ENCODE results near the gene ZNF354B. TPM values are rescaled to one million over a fixed set of nuclear protein-coding genes. Genes with fewer than 3 reads are reported as not detected.
A peak's percentile ranks its signal among the peaks of the same experiment; 100 is the strongest.

The ZNF354B gene
- total and polyA plus RNA-seq, 2 of the 13 experiments (the other 11 are each of a cell fraction or from before 2014, with no cell fraction given): 7.8 to 10.3 TPM

DNA sequence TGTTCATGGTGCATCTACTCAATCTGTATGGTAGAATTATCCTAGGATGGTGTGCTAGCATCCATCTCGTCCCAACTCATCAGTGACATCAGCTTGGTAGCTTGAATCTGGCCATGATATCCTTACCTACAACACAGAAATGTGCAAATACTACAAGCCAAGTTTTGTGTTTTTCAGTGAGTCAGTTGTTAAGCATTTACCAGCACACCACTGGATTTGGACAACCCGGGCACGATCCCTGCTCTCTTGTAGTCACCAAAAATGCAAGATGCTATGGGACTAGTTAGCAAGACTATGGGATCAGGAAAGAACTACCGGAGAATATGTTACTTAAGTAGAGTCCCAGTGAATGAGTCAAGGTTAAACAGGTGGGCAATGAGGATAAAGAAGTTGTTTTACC is 32.1 kb upstream of the ZNF354B start:
- CTCF ChIA-PET (ENCODE audit: low intra/inter-chr PET ratio, low total read pairs): no interaction called here
- WGBS (ENCODE audit: low lambda C conversion rate): 24% methylated on average over 4 of the region's 4 CpGs
- FAIRE-seq: no peak

GRCh38 chr5:178831049-178831448 is 28.7 kb upstream of the ZNF354B start:
- FAIRE-seq (no peak), DNase-seq (ENCODE audit: low spot score) (no peak), ATAC-seq (peak; percentile 59)
- CTCF ChIA-PET (ENCODE audit: low intra/inter-chr PET ratio, low total read pairs): no interaction called here
- Histone ChIP-seq H3K9me3 (ENCODE audit: low read length) (no peaks in the 10 kb centered on the region), H3K4me3 (replicated peaks in 1 of 3; ENCODE audit: insufficient read depth in 1 of 3, low read depth in 2 of 3, low read length in 3 of 3) (no peak overlapping the region), H2AFZ (ENCODE audit: low read length) (no peak overlapping the region), H3K4me1 (ENCODE audit: insufficient read depth, low read length) (no peaks in the 10 kb centered on the region), H3K4me2 (ENCODE audit: low read depth, low read length) (no peak overlapping the region), H3K9ac (ENCODE audit: insufficient read depth, low read depth, low read length) (no peak overlapping the region), H4K20me1 (ENCODE audit: insufficient read depth, low read length) (no peaks in the 10 kb centered on the region), H3K36me3 (replicated peaks in 1 of 2; ENCODE audit: control insufficient read depth in 1 of 2, insufficient read depth in 2 of 2, low read length in 2 of 2) (no peaks in the 10 kb centered on the region), H3K79me2 (ENCODE audit: insufficient read depth, low read length) (no peaks in the 10 kb centered on the region), H3K27me3 (ENCODE audit: control insufficient read depth in 1 of 2, insufficient read depth in 2 of 2, low read length in 2 of 2) (peaks cover 0 to 5% of the 10 kb centered on the region in 2 experiments; a peak in 2 of 5 replicates), H3K27ac (ENCODE audit: extremely low read length, insufficient read depth, low read length) (no peak overlapping the region)
- no TSS peak for BruUV-seq (replicated peaks)
- 64% methylated on average over 6 of the region's 10 CpGs for WGBS (ENCODE audit: low lambda C conversion rate)
- in situ Hi-C loops (cut with HindIII; ENCODE audit: extremely low pct_ligation_motif_present, low pct_unique_long_range_greater_than_20kb) (no loop called here), intact Hi-C loops (cut with micrococcal nuclease; ENCODE audit: unreplicated experiment) (no loop called here)
- POLR2A ChIA-PET: no interaction called here
- no peak for TF ChIP-seq CHD4 (IDR thresholded peaks at IDR 0.05; ENCODE audit: borderline replicate concordance, low read length)
- no peak for TF ChIP-seq MED8 (CRISPR knock-in tag; IDR thresholded peaks at IDR 0.05; ENCODE audit: insufficient replicate concordance)
- TF ChIP-seq HDAC1 (CRISPR knock-in tag; IDR thresholded peaks at IDR 0.05): no peak
- no peak for TF ChIP-seq BRCA1 (CRISPR knock-in tag; IDR thresholded peaks at IDR 0.05)
- TF ChIP-seq, protein P1, sequence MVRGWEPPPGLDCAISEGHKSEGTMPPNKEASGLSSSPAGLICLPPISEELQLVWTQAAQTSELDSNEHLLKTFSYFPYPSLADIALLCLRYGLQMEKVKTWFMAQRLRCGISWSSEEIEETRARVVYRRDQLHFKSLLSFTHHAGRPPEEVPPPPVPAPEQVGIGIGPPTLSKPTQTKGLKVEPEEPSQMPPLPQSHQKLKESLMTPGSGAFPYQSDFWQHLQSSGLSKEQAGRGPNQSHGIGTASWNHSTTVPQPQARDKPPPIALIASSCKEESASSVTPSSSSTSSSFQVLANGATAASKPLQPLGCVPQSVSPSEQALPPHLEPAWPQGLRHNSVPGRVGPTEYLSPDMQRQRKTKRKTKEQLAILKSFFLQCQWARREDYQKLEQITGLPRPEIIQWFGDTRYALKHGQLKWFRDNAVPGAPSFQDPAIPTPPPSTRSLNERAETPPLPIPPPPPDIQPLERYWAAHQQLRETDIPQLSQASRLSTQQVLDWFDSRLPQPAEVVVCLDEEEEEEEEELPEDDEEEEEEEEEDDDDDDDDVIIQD (CRISPR knock-in tag; IDR thresholded peaks at IDR 0.05; ENCODE audit: low read depth): no peak
- TF ChIP-seq, protein P2, sequence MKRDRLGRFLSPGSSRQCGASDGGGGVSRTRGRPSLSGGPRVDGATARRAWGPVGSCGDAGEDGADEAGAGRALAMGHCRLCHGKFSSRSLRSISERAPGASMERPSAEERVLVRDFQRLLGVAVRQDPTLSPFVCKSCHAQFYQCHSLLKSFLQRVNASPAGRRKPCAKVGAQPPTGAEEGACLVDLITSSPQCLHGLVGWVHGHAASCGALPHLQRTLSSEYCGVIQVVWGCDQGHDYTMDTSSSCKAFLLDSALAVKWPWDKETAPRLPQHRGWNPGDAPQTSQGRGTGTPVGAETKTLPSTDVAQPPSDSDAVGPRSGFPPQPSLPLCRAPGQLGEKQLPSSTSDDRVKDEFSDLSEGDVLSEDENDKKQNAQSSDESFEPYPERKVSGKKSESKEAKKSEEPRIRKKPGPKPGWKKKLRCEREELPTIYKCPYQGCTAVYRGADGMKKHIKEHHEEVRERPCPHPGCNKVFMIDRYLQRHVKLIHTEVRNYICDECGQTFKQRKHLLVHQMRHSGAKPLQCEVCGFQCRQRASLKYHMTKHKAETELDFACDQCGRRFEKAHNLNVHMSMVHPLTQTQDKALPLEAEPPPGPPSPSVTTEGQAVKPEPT (CRISPR knock-in tag; IDR thresholded peaks at IDR 0.05; ENCODE audit: low read depth): no peak
- TF ChIP-seq MED13 (CRISPR knock-in tag; IDR thresholded peaks at IDR 0.05): no peak
- TF ChIP-seq KAT8 (CRISPR knock-in tag; IDR thresholded peaks at IDR 0.05): no peak
- TF ChIP-seq SPEN (CRISPR knock-in tag; IDR thresholded peaks at IDR 0.05; ENCODE audit: low read depth): no peak
- no peak for TF ChIP-seq USF2 (IDR thresholded peaks at IDR 0.05; ENCODE audit: low read depth, low read length)
- TF ChIP-seq USF2 (CRISPR knock-in tag; IDR thresholded peaks at IDR 0.05; ENCODE audit: borderline replicate concordance): no peak

More for the DNA sequence above, 32.1 kb upstream of the ZNF354B start:
- no peak for TF ChIP-seq PPARG (CRISPR knock-in tag; conservative IDR thresholded peaks at IDR 0.05)
- ATAC-seq (no peak), DNase-seq (ENCODE audit: low spot score) (no peak)
- no peak overlapping the region for H3K4me3 ChIP-seq (replicated peaks in 1 of 3; ENCODE audit: insufficient read depth in 1 of 3, low read depth in 2 of 3, low read length in 3 of 3)
- H3K36me3 ChIP-seq (replicated peaks in 1 of 2; ENCODE audit: control insufficient read depth in 1 of 2, insufficient read depth in 2 of 2, low read length in 2 of 2): no peaks in the 10 kb centered on the region
- no peak overlapping the region for H3K9ac ChIP-seq (ENCODE audit: insufficient read depth, low read depth, low read length)
- H2AFZ ChIP-seq (ENCODE audit: low read length): no peak overlapping the region
- POLR2A ChIA-PET: no interaction called here
- H3K4me2 ChIP-seq (ENCODE audit: low read depth, low read length): no peak overlapping the region
- H3K79me2 ChIP-seq (ENCODE audit: insufficient read depth, low read length): no peaks in the 10 kb centered on the region
- intact Hi-C loops (cut with micrococcal nuclease; ENCODE audit: unreplicated experiment): no loop called here
- in situ Hi-C loops (cut with HindIII; ENCODE audit: extremely low pct_ligation_motif_present, low pct_unique_long_range_greater_than_20kb): no loop called here
- H3K27ac ChIP-seq (ENCODE audit: extremely low read length, insufficient read depth, low read length): no peak overlapping the region
- no TSS peak for BruUV-seq (replicated peaks)
- no peaks in the 10 kb centered on the region for H3K9me3 ChIP-seq (ENCODE audit: low read length)
- H4K20me1 ChIP-seq (ENCODE audit: insufficient read depth, low read length): no peaks in the 10 kb centered on the region
- H3K4me1 ChIP-seq (ENCODE audit: insufficient read depth, low read length): no peaks in the 10 kb centered on the region
- H3K27me3 ChIP-seq (ENCODE audit: control insufficient read depth in 1 of 2, insufficient read depth in 2 of 2, low read length in 2 of 2): peaks cover 0 to 5% of the 10 kb centered on the region in 2 experiments; a peak in 2 of 5 replicates

Measured in HepG2 (cell line).